Dedifferentiated amniotic fluid mesenchymal stem cell (primary cell): Measurements from ENCODE around the gene CDHR5.
A peak's percentile ranks its signal among the peaks of the same experiment; 100 is the strongest.

Source experiments
- DNase-seq: peaks from one replicate; pipeline ENCODE4 v3.0.0-alpha.2; 2016; ENCODE audit errors: extremely low spot score

Gene CDHR5

DNA sequence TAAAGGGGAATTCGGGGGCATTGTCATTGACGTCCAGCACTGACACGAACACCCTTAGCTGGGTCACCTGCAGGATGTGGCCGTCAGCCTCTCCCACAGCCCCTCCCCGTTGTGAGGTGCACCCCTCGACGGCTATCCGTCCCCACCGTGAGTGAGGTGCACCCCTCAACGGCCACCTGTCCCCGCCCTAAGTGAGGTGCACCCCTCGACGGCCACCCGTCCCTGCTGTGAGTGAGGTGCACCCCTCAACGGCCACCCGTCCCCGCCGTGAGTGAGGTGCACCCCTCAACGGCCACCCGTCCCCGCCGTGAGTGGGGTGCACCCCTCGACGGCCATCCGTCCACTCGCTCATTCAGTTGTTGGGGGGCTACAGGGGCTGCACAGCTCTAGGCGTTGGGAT lies 2.9 kb downstream of the CDHR5 start:
- DNase-seq: no peak

- DNase-seq: no peak
Observed at GRCh38 chr11:620935-621814, 3.6 kb downstream of the CDHR5 start.

- DNase-seq: no peak
Observed at GRCh38 chr11:620201-620600, 4.6 kb downstream of the CDHR5 start.

GRCh38 chr11:619628-620050 lies 5.1 kb downstream of the CDHR5 start:
- DNase-seq: no peak

DNA sequence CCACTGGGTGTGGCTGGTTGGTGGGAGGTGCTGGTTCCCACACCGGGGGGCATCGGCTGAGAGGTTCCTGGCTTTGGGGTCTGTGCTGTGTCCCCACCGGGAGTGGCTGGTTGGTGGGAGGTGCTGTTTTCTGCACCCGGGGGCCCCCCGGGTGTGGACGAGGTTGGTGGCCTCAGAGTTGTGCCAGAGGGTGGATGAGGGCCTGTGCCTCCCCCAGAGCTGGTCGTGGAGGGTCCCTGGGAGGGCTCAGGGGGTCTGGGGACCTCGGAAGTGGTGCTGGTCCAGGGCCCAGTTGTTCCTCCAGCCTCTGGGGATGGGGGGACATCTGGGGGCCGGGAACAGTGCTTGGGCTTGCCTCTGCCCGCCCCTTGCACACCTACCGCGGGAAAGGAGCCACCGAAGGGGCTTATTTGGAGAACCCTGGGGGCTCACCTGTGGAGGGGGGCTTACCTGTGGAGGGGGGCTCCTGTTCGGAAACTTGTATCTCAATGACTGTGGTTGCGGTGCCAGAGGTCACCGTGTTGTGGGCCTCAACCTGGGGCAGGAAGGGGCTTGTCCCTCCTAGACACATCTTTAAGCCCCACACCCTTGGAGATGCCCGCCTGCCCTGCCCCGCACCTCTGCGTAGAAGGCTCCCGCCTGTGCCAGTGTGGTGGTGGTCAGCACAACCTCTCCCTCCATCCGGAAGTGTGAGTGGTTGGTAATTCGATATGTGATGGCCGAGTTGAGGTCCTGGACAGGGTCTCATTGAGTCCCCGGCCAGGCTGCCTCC lies 5.7 kb downstream of the CDHR5 start:
- DNase-seq: no peak

DNA sequence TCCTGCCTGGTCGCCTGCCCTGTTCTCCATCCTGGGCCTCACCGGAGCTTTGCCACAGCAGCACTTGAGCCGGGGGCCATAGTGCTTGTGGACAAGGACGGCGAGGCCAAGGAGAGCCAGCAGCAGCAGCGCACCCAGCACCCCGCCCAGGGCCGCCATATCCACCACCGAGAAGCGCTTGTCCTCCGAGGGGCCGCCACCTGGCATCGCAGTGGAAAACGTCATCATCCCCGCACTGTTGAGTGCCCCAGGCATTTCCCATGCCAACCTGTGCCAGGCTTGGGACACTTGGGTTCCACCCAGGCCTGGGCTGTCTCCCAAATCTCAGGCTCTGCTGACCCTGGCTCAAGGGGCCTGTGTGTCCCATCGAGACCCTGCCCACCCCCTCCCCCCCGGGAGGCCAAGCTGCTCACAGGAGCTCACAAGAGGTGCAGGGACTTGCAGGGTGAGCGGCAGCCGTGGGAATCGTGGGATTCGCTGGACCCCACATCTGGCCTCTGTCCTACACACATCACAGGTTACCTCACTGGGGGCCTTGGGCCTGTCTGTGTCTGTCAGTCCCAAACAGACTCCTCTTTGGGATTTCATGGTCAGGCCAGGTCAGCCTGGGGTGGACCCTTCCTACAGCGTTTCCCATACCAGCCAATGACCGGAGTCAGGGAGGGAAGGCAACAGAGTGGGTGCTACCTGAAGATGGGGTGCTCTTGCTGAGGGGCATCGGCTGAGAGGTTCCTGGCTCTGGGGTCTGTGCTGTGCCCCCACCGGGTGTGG lies 6.7 kb downstream of the CDHR5 start:
- DNase-seq: no peak

GRCh38 chr11:617199-617911 lies 7.4 kb downstream of the CDHR5 start:
- DNase-seq: no peak

GRCh38 chr11:616320-617198 lies 8.2 kb downstream of the CDHR5 start:
- no peak for DNase-seq

DNA sequence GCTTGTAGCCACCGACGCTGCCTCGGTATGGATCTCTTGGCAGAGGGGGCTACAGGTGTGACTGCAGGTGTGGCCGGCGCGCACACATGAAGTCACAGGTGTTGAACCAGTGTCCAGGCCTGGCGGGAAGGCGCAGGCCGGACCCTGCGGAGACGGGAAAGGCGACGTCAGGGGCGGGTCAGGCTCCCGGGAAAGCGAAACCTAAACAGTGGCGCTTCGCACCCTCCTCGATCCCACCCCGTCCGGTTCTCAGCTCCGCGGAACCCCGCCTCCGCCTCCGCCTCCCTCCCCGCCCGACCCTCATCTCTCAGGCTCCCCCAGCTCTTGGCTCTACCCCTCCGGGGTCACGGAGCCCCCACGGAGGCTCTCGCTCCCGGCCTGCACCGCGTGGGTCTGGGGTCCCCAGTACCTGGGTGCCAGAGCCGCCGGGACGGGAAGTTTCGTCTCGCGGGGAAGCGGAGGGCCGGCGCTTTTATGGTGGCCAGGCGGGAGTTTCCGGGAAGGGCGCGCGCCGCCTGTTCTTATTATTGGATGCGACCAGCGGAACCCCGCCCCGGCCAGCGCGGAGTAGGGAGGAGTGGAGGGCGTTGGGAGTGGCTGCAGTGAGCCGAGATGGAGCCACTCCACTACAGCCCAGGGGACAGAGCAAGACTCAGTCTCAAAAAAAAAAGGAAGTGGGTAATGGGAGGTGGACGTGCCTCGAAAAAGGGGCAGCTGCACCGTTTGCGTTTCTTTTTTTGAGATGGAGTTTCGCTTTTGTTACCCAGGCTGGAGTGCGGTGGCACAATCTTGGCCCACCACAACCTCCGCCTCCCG lies 9.0 kb downstream of the CDHR5 start, which contains the start of gene IRF7:
IRF7 (minus strand) TSS at position 447 of the 816 bp plus-strand sequence. CDS start 586 bp downstream, outside the sequence.
- peak; percentile 87 for DNase-seq

- no peak for DNase-seq
Observed at GRCh38 chr11:614623-615503, 9.9 kb downstream of the CDHR5 start.

- DNase-seq: no peak
Observed at GRCh38 chr11:614021-614622, 10.6 kb downstream of the CDHR5 start.

- no peak for DNase-seq
Observed at GRCh38 chr11:613369-613968, 11.3 kb downstream of the CDHR5 start.

- no peak for DNase-seq
Observed at GRCh38 chr11:612961-613300, 11.8 kb downstream of the CDHR5 start.

GRCh38 chr11:612201-612960 lies 12.4 kb downstream of the CDHR5 start:
- no peak for DNase-seq

DNA sequence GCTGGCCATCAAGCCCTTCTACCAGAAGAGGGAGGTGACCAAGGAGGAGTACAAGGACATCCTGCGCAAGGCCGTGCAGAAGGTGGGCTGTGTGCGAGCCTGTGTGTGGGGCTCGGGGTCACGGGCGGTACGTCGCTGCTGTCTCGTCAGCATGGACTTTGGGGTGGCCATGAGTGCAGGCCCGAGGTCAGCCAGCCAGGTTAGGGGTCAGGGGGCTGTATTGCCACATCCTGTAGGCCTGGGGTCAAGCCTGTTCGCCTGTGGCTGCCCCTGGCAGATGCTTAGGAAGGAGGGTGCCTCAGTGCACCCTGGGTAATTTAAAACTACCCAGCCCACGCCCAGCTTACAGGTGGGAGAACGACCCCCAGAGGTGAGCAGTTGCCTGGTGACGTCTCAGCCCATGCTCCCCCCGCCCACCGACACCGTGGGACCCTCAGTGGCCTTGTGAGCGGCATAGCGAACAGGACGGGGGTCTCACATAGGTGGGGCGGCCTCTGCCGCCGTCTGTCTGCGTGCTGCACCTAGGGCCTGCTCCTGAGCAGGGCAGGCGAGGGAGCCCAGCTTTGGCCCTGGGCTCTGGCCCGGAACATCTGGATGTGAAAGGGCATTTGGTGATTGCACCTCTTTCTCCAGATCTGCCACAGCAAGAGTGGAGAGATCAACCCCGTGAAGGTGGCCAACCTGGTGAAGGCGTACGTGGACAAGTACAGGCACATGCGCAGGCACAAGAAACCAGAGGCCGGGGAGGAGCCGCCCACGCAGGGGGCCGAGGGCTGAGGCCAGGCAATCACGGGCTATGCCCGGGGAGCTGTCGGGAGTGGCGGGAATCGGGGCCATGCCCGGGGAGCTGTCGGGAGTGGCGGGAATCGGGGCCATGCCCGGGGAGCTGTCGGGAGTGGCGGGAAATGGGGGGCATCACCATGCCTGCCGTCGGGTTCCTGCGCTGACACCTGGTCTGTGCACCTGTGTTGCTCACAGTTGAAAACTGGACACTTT lies 13.5 kb downstream of the CDHR5 start:
- DNase-seq: no peak
